HepG2 (cell line): Measurements from ENCODE around the gene ATRIP. TPM values are rescaled to one million over a fixed set of nuclear protein-coding genes. Genes with fewer than 3 reads are reported as not detected.
A peak's percentile ranks its signal among the peaks of the same experiment; 100 is the strongest.

ENCODE experiments used
- AGO2 ChIP-seq: fragments of 200-400 bp; formaldehyde crosslinking; optimal IDR thresholded peaks from 2 replicates; pipeline ENCODE3; 2017; ENCODE audit warnings: mild to moderate bottlenecking, low read depth, low read length, moderate library complexity
- CREB1 ChIP-seq, 2 experiments: fragments of 450-650 bp in 1 of 2; IDR thresholded peaks; 2 replicates each; pipeline ENCODE4 v1.6.1; 2016 to 2017; ENCODE audit warnings: control low read depth in 1 of 2, mild to moderate bottlenecking in 1 of 2, missing compliant biosample characterization in 1 of 2, missing genetic modification characterization in 1 of 2
- GABPB1 ChIP-seq: IDR thresholded peaks from 2 replicates; pipeline ENCODE4 v1.6.1; 2016; ENCODE audit warnings: mild to moderate bottlenecking, missing genetic modification reagents, moderate library complexity, missing compliant biosample characterization
- HOXA3 ChIP-seq: sonication (generic); formaldehyde crosslinking; IDR thresholded peaks from 2 replicates; pipeline ENCODE4 v1.5.0; 2020; ENCODE audit warnings: missing genetic modification reagents
- LRRFIP1 ChIP-seq: sonication (generic); formaldehyde crosslinking; conservative IDR thresholded peaks from 2 replicates; pipeline ENCODE4 v1.4.0; 2020; ENCODE audit warnings: missing genetic modification reagents
- MAFG ChIP-seq: sonication (generic); formaldehyde crosslinking; IDR thresholded peaks from 2 replicates; pipeline ENCODE4 v1.5.1; 2020; ENCODE audit warnings: mild to moderate bottlenecking, missing genetic modification reagents
- MAZ ChIP-seq, 2 experiments: sonication (generic) in 1 of 2; formaldehyde crosslinking in 1 of 2; IDR thresholded peaks; 2 replicates each; pipeline versions ENCODE4 v1.5.0 to v1.6.1; 2012 to 2020; ENCODE audit warnings: low read depth in 2 of 2, mild to moderate bottlenecking in 2 of 2, borderline replicate concordance in 1 of 2, improper control_type of control experiment in 1 of 2, low read length in 1 of 2, missing genetic modification reagents in 1 of 2, moderate library complexity in 1 of 2
- NPAS2 ChIP-seq: sonication (generic); formaldehyde crosslinking; IDR thresholded peaks from 2 replicates; pipeline ENCODE4 v1.8.0; 2022; ENCODE audit warnings: mild to moderate bottlenecking, missing genetic modification reagents, borderline replicate concordance
- NR1H2 ChIP-seq: sonication (generic); formaldehyde crosslinking; IDR thresholded peaks from 2 replicates; pipeline ENCODE4 v1.8.1; 2022; ENCODE audit warnings: low read depth, missing genetic modification reagents, borderline replicate concordance
- NR3C1 ChIP-seq: sonication (generic); formaldehyde crosslinking; IDR thresholded peaks from 2 replicates; pipeline ENCODE4 v1.4.0; 2020; ENCODE audit warnings: missing genetic modification reagents
- SCMH1 ChIP-seq: sonication (generic); formaldehyde crosslinking; IDR thresholded peaks from 2 replicates; pipeline ENCODE4 v1.9.0; 2021; ENCODE audit warnings: missing genetic modification reagents, mild to moderate bottlenecking, borderline replicate concordance
- USF2 ChIP-seq, 2 experiments: sonication (generic) in 1 of 2; formaldehyde crosslinking in 1 of 2; IDR thresholded peaks; 2 replicates each; pipeline versions ENCODE4 v1.5.1 to v1.6.1; 2011 to 2020; ENCODE audit warnings: borderline replicate concordance in 1 of 2, low read depth in 1 of 2, low read length in 1 of 2, mild to moderate bottlenecking in 1 of 2, missing genetic modification reagents in 1 of 2, moderate library complexity in 1 of 2
- ZFP90 ChIP-seq: sonication (generic); formaldehyde crosslinking; IDR thresholded peaks from 2 replicates; pipeline ENCODE4 v1.8.0; 2022; ENCODE audit warnings: missing genetic modification reagents, mild to moderate bottlenecking, inconsistent platforms, borderline replicate concordance
- ZNF17 ChIP-seq: sonication (generic); formaldehyde crosslinking; IDR thresholded peaks from 2 replicates; pipeline ENCODE4 v1.5.0; 2020; ENCODE audit warnings: mild to moderate bottlenecking, missing genetic modification reagents
- ZNF264 ChIP-seq: sonication (generic); formaldehyde crosslinking; IDR thresholded peaks from 2 replicates; pipeline ENCODE4 v1.4.0; 2020; ENCODE audit warnings: missing genetic modification reagents
- ZNF432 ChIP-seq: sonication (generic); formaldehyde crosslinking; IDR thresholded peaks from 2 replicates; pipeline ENCODE4 v1.5.0; 2020; ENCODE audit warnings: missing genetic modification reagents, mild to moderate bottlenecking, borderline replicate concordance
- ZNF503 ChIP-seq: sonication (generic); formaldehyde crosslinking; IDR thresholded peaks from 2 replicates; pipeline ENCODE4 v1.4.0; 2020; ENCODE audit warnings: missing genetic modification reagents
- ZNF761 ChIP-seq: sonication (generic); formaldehyde crosslinking; conservative IDR thresholded peaks from 2 replicates; pipeline ENCODE4 v1.4.0; 2020; ENCODE audit warnings: mild to moderate bottlenecking, missing genetic modification reagents
- ZNF775 ChIP-seq: sonication (generic); formaldehyde crosslinking; IDR thresholded peaks from 2 replicates; pipeline ENCODE4 v1.4.0; 2020; ENCODE audit warnings: missing genetic modification reagents, mild to moderate bottlenecking, moderate library complexity, borderline replicate concordance
- ZNF790 ChIP-seq: sonication (generic); formaldehyde crosslinking; IDR thresholded peaks from 2 replicates; pipeline ENCODE4 v1.8.0; 2022; ENCODE audit warnings: missing genetic modification reagents, mild to moderate bottlenecking, borderline replicate concordance
- ZNF883 ChIP-seq: sonication (generic); formaldehyde crosslinking; IDR thresholded peaks from 2 replicates; pipeline ENCODE4 v1.5.1; 2020; ENCODE audit warnings: mild to moderate bottlenecking, missing genetic modification reagents; ENCODE audit errors: not compliant biosample characterization
- polyA plus RNA-seq, 8 experiments: library from polyadenylated mRNA; depleted of rRNA in 3 of 8; stranded (reverse) in 7 of 8; unstranded in 1 of 8; fragments of >200 nt; fragmentation: Illumina TruSeq in 4 of 8; extraction: Trizol in 4 of 8; gene quantifications; 2 replicates each; pipeline versions ENCODE4 v1.2.1 to v1.2.3, GENCODE V29; 2011 to 2016; ENCODE audit warnings: low read depth in 4 of 8, missing spikeins in 1 of 8, mixed read lengths in 1 of 8; ENCODE audit not compliant: insufficient read depth in 1 of 8
- total RNA-seq, 5 experiments: library from RNA; depleted of rRNA; stranded (reverse); fragments of >200 nt; fragmentation: Illumina TruSeq; extraction: Trizol; gene quantifications; 2 replicates each; pipeline ENCODE4 v1.2.3, GENCODE V29; 2016; ENCODE audit warnings: low read depth in 1 of 5

The ATRIP gene
- total and polyA plus RNA-seq, 2 of the 13 experiments (the other 11 are each of a cell fraction or from before 2014, with no cell fraction given): 5.1 to 12.5 TPM

GRCh38 chr3:48465531-48466378 is 19.2 kb downstream of the ATRIP start (continued):
- no peak for TF ChIP-seq USF2 (IDR thresholded peaks at IDR 0.05; ENCODE audit: low read depth, low read length)
- no peak for TF ChIP-seq USF2 (CRISPR knock-in tag; IDR thresholded peaks at IDR 0.05; ENCODE audit: borderline replicate concordance)
- no peak for TF ChIP-seq ZNF264 (CRISPR knock-in tag)
- TF ChIP-seq AGO2: peak; percentile 49
- no peak for TF ChIP-seq SCMH1
- TF ChIP-seq CREB1 (IDR thresholded peaks at IDR 0.05): no peak
- TF ChIP-seq CREB1 (CRISPR knock-in tag; IDR thresholded peaks at IDR 0.05): no peak
- no peak for TF ChIP-seq NPAS2 (CRISPR knock-in tag)
- TF ChIP-seq LRRFIP1: no peak
- peak; percentile 53 for TF ChIP-seq ZNF883 (CRISPR knock-in tag)
- TF ChIP-seq ZNF503: no peak
- TF ChIP-seq MAFG (CRISPR knock-in tag): peak; percentile 71; the same call in 1 of the 2 replicates
- TF ChIP-seq HOXA3 (CRISPR knock-in tag): peak; percentile 45; the same call in 1 of the 2 replicates
- no peak for TF ChIP-seq ZNF17
- TF ChIP-seq ZNF761: peak; percentile 74; the same call in 1 of the 2 replicates
- TF ChIP-seq ZNF432 (CRISPR knock-in tag): no peak
- no peak for TF ChIP-seq NR3C1
- TF ChIP-seq ZFP90 (CRISPR knock-in tag): no peak
- peak; percentile 39 for TF ChIP-seq GABPB1
- TF ChIP-seq NR1H2: no peak
- no peak for TF ChIP-seq ZNF775
- no peak for TF ChIP-seq ZNF790
- peak; percentile 57; the same call in 1 of the 2 replicates for TF ChIP-seq MAZ (IDR thresholded peaks at IDR 0.05; ENCODE audit: borderline replicate concordance, low read depth, low read length)
- TF ChIP-seq MAZ (CRISPR knock-in tag; IDR thresholded peaks at IDR 0.05; ENCODE audit: low read depth): peak; percentile 63
